ENCODE results near the gene MXD4.

GRCh38 chr4:2247128-2248043 is 14.5 kb downstream of the MXD4 start:
- TF ChIP-seq POLR2A (IDR thresholded peaks at IDR 0.05; ENCODE audit: low read depth, low read length) = no peak
- no peak for TF ChIP-seq SPI1 (IDR thresholded peaks at IDR 0.05; ENCODE audit: low read depth, low read length)
- no peak for TF ChIP-seq PAX5 (IDR thresholded peaks at IDR 0.05; ENCODE audit: insufficient read depth, low read length, severe bottlenecking)
